ENCODE measurements around the gene WSCD1. TPM values are rescaled to one million over a fixed set of nuclear protein-coding genes. Genes with fewer than 3 reads are reported as not detected.

The WSCD1 gene
- total RNA-seq, 2 donors from 2014 or later, result 0.15 TPM; not detected in 1

GRCh38 chr17:6140188-6140587 lies 70.0 kb downstream of the WSCD1 start:
- DNase-seq (no peak), ATAC-seq (no peak)
- H3K4me1 Mint-ChIP-seq, result no peaks in the 10 kb centered on the region
- H3K27me3 Mint-ChIP-seq, result peaks cover 44% of the 10 kb centered on the region
- no peaks in the 10 kb centered on the region for H3K9me3 ChIP-seq (ENCODE audit: control insufficient read depth, low read length, poor library complexity, severe bottlenecking)
- peaks cover 2% of the 10 kb centered on the region for H3K36me3 Mint-ChIP-seq (ENCODE audit: low read depth)
- H3K4me3 Mint-ChIP-seq, result no peak overlapping the region
- H3K27ac Mint-ChIP-seq, result no peak overlapping the region

GRCh38 chr17:6140728-6141330 lies 70.7 kb downstream of the WSCD1 start:
- H3K27ac Mint-ChIP-seq, result no peak overlapping the region
- H3K27me3 Mint-ChIP-seq, result peaks cover 42% of the 10 kb centered on the region
- no peak overlapping the region for H3K4me3 Mint-ChIP-seq
- H3K9me3 ChIP-seq (ENCODE audit: control insufficient read depth, low read length, poor library complexity, severe bottlenecking), result no peaks in the 10 kb centered on the region
- ATAC-seq, result no peak
- H3K4me1 Mint-ChIP-seq, result no peaks in the 10 kb centered on the region
- peaks cover 2% of the 10 kb centered on the region for H3K36me3 Mint-ChIP-seq (ENCODE audit: low read depth)
- no peak for DNase-seq

DNA sequence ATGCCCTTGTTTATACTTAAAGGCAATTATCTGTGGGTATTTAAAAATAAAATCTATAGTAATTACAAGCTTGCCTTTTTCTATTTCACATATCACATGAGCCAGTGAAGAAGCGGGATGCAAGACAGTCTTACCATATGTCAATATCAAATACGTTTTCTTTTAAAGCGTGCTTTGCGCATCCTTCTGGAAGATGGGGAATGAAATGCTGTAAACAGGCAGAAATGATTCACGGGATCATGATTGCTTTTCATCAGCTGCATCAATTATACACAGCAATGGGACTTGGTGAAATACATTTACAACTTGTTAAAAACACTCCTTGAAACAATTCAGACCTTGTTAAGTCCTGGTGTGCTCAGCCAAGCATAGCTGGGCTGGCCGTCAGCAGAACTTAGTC lies 72.5 kb downstream of the WSCD1 start:
- no peak for DNase-seq
- no peak for ATAC-seq
- Mint-ChIP-seq H3K27ac (no peak overlapping the region), H3K4me1 (no peaks in the 10 kb centered on the region), H3K27me3 (peaks cover 30% of the 10 kb centered on the region), H3K36me3 (ENCODE audit: low read depth) (peaks cover 2% of the 10 kb centered on the region), H3K4me3 (no peak overlapping the region)
- no peaks in the 10 kb centered on the region for H3K9me3 ChIP-seq (ENCODE audit: control insufficient read depth, low read length, poor library complexity, severe bottlenecking)

DNA sequence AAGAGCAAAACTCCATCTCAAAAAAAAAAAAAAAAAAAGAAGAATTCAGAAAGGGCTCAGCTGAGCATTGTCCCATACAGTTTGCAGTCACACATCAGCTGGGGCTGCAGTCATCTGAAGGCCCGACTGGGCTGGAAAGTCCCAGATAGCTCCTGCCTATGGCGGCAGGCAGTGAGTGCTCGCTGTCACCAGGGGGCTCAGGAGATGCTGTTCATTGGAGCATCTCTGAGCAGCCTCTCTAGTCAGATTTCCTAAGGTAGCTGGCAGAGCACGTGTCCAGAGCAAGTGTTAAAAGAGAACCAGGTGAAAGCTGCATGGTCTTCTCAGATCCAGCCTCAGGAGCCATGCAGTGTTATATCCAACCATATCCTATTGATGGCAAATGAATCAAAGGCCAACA lies 75.8 kb downstream of the WSCD1 start:
- Mint-ChIP-seq H3K36me3 (ENCODE audit: low read depth) (peaks cover 3% of the 10 kb centered on the region), H3K27me3 (peaks cover 19% of the 10 kb centered on the region), H3K4me1 (no peaks in the 10 kb centered on the region), H3K27ac (no peak overlapping the region), H3K4me3 (no peak overlapping the region)
- ATAC-seq (no peak), DNase-seq (no peak)
- H3K9me3 ChIP-seq (ENCODE audit: control insufficient read depth, low read length, poor library complexity, severe bottlenecking), result no peaks in the 10 kb centered on the region

GRCh38 chr17:6147042-6147441 lies 76.9 kb downstream of the WSCD1 start:
- Mint-ChIP-seq H3K27ac (no peak overlapping the region), H3K36me3 (ENCODE audit: low read depth) (peaks cover 3% of the 10 kb centered on the region), H3K4me3 (no peak overlapping the region), H3K27me3 (peaks cover 19% of the 10 kb centered on the region), H3K4me1 (no peaks in the 10 kb centered on the region)
- ATAC-seq (no peak), DNase-seq (no peak)
- no peaks in the 10 kb centered on the region for H3K9me3 ChIP-seq (ENCODE audit: control insufficient read depth, low read length, poor library complexity, severe bottlenecking)

DNA sequence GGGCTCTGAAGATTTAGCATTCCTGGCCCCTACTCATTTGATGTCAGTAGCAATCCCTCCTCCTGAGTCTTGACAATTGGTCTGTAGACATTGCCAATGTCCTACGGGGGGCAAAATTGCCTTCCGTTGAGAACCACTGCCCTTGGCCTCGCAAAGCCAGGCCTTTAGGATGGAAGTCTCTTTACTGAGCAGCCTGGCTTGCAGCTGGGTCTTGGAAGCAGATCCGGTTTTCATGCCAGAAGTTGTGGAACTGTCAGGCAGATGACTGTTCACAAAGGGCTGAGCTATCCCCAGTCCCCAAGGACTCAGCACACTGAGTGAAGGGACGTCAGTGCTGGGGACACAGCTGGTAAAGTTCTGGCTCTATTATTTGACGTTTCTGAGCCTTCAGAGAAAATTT lies 83.2 kb downstream of the WSCD1 start:
- Mint-ChIP-seq H3K27ac (no peak overlapping the region), H3K27me3 (peaks cover 29% of the 10 kb centered on the region), H3K36me3 (ENCODE audit: low read depth) (peaks cover 3% of the 10 kb centered on the region), H3K4me3 (no peak overlapping the region), H3K4me1 (no peaks in the 10 kb centered on the region)
- DNase-seq (no peak), ATAC-seq (no peak)
- peaks cover 2% of the 10 kb centered on the region for H3K9me3 ChIP-seq (ENCODE audit: control insufficient read depth, low read length, poor library complexity, severe bottlenecking)

GRCh38 chr17:6157716-6158115 lies 87.5 kb downstream of the WSCD1 start:
- no peak for DNase-seq
- H3K4me3 Mint-ChIP-seq, result peak overlapping the region; percentile 41
- H3K27me3 Mint-ChIP-seq, result peaks cover 32% of the 10 kb centered on the region
- ATAC-seq, result no peak
- H3K36me3 Mint-ChIP-seq (ENCODE audit: low read depth), result peaks cover 5% of the 10 kb centered on the region
- peaks cover 2% of the 10 kb centered on the region for H3K9me3 ChIP-seq (ENCODE audit: control insufficient read depth, low read length, poor library complexity, severe bottlenecking)
- H3K27ac Mint-ChIP-seq, result no peak overlapping the region
- no peaks in the 10 kb centered on the region for H3K4me1 Mint-ChIP-seq

DNA sequence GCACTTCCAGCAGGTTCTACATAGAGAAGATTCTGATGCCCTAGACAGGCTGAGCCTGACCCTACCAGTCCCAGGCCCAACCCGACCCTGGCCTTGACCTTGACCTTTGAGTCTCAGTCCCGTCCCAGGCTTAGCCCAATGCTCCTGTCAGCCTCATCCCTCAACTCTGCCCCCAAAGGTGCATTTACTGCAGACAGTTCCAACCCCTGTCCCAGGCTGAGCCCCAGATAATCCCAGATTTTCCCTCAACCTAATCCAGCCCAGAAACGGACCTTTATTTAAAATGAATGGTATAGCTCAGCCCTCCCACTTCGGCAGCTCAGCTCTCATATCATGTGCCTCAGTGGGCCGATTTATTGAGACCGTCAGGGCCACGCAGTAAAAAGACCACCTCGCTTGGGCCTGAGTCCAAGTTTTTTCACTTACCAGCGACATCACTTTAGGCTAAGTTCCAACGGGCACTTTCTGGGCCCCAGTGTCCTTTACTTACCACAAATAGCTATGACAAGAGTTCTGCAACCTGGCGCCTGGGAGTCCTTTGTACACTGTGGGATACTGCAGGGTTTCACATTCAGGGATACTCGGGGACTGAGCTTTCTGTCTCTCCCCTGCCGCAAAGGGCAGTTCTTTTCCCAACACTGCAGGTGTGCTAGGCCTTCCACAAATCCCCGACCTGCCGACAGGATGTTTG lies 89.5 kb downstream of the WSCD1 start:
- peaks cover 2% of the 10 kb centered on the region for H3K9me3 ChIP-seq (ENCODE audit: control insufficient read depth, low read length, poor library complexity, severe bottlenecking)
- DNase-seq (no peak), ATAC-seq (no peak)
- no peak overlapping the region for H3K4me3 Mint-ChIP-seq
- H3K27me3 Mint-ChIP-seq, result peaks cover 51% of the 10 kb centered on the region
- H3K36me3 Mint-ChIP-seq (ENCODE audit: low read depth), result peaks cover 5% of the 10 kb centered on the region
- no peaks in the 10 kb centered on the region for H3K4me1 Mint-ChIP-seq
- H3K27ac Mint-ChIP-seq, result no peak overlapping the region

GRCh38 chr17:6160232-6160555 lies 90.0 kb downstream of the WSCD1 start:
- H3K4me3 Mint-ChIP-seq, result no peak overlapping the region
- DNase-seq (no peak), ATAC-seq (no peak)
- no peak overlapping the region for H3K27ac Mint-ChIP-seq
- peaks cover 2% of the 10 kb centered on the region for H3K9me3 ChIP-seq (ENCODE audit: control insufficient read depth, low read length, poor library complexity, severe bottlenecking)
- H3K27me3 Mint-ChIP-seq, result peaks cover 56% of the 10 kb centered on the region
- H3K4me1 Mint-ChIP-seq, result no peaks in the 10 kb centered on the region
- H3K36me3 Mint-ChIP-seq (ENCODE audit: low read depth), result peaks cover 5% of the 10 kb centered on the region

DNA sequence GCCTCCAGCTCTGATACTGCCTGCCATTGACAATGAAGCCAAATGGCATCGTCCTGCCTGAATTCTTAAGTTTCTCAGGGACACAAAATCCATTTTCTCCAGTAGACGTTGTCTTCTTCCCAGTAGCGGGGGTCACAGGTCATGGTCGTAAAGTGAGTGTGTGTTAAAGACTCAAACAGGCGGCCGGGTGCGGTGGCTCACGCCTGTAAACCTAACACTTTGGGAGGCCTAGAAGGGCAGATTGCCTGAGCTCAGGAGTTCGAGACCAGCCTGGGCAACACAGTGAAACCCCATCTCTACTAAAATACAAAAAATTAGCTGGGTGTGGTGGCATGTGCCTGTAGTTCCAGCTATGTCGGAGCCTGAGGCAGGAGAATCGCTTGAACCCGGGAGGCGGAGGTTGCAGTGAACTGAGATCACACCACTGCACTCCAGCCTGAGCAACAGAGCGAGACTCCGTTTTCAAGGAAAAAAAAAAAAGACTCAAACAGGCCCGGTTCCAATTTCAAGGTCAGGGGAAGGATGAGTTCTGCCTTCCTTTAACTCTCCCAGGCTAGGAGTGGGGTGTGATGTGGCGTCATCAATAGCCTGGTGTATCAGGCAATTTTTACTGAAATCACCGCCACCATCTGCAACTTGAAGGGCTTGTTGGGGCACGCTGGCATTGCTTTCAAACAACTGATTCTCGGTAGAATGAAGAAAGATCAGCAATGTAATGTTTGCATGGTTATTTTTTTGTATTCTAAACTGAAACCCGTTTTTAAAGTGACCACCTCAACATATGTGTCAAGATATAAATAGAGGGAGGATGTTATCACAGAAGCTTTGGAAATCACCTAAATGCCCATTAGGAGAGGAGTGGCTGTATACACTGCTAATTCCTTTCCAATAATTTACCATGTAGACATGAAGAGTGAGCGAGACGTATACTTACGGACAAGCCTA lies 91.0 kb downstream of the WSCD1 start:
- Mint-ChIP-seq H3K4me3 (no peak overlapping the region), H3K27ac (no peak overlapping the region), H3K4me1 (no peaks in the 10 kb centered on the region), H3K27me3 (peaks cover 59% of the 10 kb centered on the region), H3K36me3 (ENCODE audit: low read depth) (peaks cover 5% of the 10 kb centered on the region)
- peaks cover 2% of the 10 kb centered on the region for H3K9me3 ChIP-seq (ENCODE audit: control insufficient read depth, low read length, poor library complexity, severe bottlenecking)
- DNase-seq (no peak), ATAC-seq (no peak)

- Mint-ChIP-seq H3K27ac (no peak overlapping the region), H3K4me1 (no peaks in the 10 kb centered on the region), H3K36me3 (ENCODE audit: low read depth) (peaks cover 5% of the 10 kb centered on the region), H3K4me3 (no peak overlapping the region), H3K27me3 (peaks cover 65% of the 10 kb centered on the region)
- ATAC-seq (no peak), DNase-seq (no peak)
- H3K9me3 ChIP-seq (ENCODE audit: control insufficient read depth, low read length, poor library complexity, severe bottlenecking), result no peaks in the 10 kb centered on the region
Measured at GRCh38 chr17:6162216-6162615, 92.0 kb downstream of the WSCD1 start.

DNA sequence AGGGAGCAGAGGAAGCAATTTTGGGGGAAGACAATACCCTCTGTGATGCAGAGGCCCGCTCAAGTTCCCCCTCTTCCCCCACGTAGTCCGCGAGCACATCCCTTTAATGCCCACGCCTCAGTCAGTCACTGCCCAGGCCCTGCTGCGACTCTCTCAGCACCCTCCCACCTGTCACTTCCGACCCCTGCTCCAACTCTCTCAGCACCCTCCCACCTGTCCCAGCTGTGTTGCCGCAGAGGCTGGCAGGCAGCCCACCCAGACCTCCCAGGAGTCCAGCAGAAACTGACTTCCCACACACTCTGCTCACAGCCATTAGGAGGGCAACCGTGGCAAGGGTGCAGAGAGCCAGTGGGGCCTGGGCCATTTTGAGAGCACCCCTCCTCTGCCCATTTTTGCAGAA lies 92.7 kb downstream of the WSCD1 start:
- peaks cover 5% of the 10 kb centered on the region for H3K36me3 Mint-ChIP-seq (ENCODE audit: low read depth)
- ATAC-seq (no peak), DNase-seq (no peak)
- H3K9me3 ChIP-seq (ENCODE audit: control insufficient read depth, low read length, poor library complexity, severe bottlenecking), result no peaks in the 10 kb centered on the region
- no peak overlapping the region for H3K27ac Mint-ChIP-seq
- H3K4me3 Mint-ChIP-seq, result no peak overlapping the region
- H3K4me1 Mint-ChIP-seq, result no peaks in the 10 kb centered on the region
- peaks cover 66% of the 10 kb centered on the region for H3K27me3 Mint-ChIP-seq

- ATAC-seq (no peak), DNase-seq (no peak)
- Mint-ChIP-seq H3K36me3 (ENCODE audit: low read depth) (peaks cover 4% of the 10 kb centered on the region), H3K4me1 (no peaks in the 10 kb centered on the region), H3K27me3 (peaks cover 62% of the 10 kb centered on the region), H3K27ac (no peak overlapping the region), H3K4me3 (no peak overlapping the region)
- no peaks in the 10 kb centered on the region for H3K9me3 ChIP-seq (ENCODE audit: control insufficient read depth, low read length, poor library complexity, severe bottlenecking)
Measured at GRCh38 chr17:6163612-6164333, 93.6 kb downstream of the WSCD1 start.
